Glutamatergic neuron (in vitro differentiated cells): Measurements from ENCODE around the gene ISLR. TPM values are rescaled to one million over a fixed set of nuclear protein-coding genes. Genes with fewer than 3 reads are reported as not detected.
A peak's percentile ranks its signal among the peaks of the same experiment; 100 is the strongest.

ENCODE experiments used
- DNase-seq: peaks from one replicate; pipeline ENCODE4 v3.0.0; 2022
- H3K27ac Mint-ChIP-seq: one replicate; pipeline ENCODE4 v1.8.0; 2020; ENCODE audit warnings: mild to moderate bottlenecking, mixed read lengths, inconsistent platforms; ENCODE audit not compliant: unreplicated experiment
- H3K27me3 Mint-ChIP-seq: one replicate; pipeline ENCODE4 v1.8.0; 2020; ENCODE audit warnings: mild to moderate bottlenecking, moderate library complexity, mixed read lengths, inconsistent platforms; ENCODE audit not compliant: unreplicated experiment
- H3K36me3 Mint-ChIP-seq: one replicate; pipeline ENCODE4 v1.8.0; 2020; ENCODE audit warnings: mild to moderate bottlenecking, mixed read lengths, inconsistent platforms; ENCODE audit not compliant: unreplicated experiment
- H3K4me1 Mint-ChIP-seq: one replicate; pipeline ENCODE4 v1.8.0; 2020; ENCODE audit warnings: mild to moderate bottlenecking, low read depth, mixed read lengths, inconsistent platforms; ENCODE audit not compliant: unreplicated experiment
- H3K4me3 Mint-ChIP-seq: one replicate; pipeline ENCODE4 v1.8.0; 2020; ENCODE audit warnings: mild to moderate bottlenecking, mixed read lengths, inconsistent platforms; ENCODE audit not compliant: unreplicated experiment
- H3K9me3 Mint-ChIP-seq: one replicate; pipeline ENCODE4 v1.8.0; 2020; ENCODE audit warnings: mild to moderate bottlenecking, moderate library complexity, mixed read lengths, inconsistent platforms; ENCODE audit not compliant: unreplicated experiment
- CTCF ChIP-seq: fragments of 200-600 bp; sonication (generic); IDR thresholded peaks from one replicate; pipeline ENCODE4 v1.5.0; 2021; ENCODE audit not compliant: partially characterized antibody, unreplicated experiment
- total RNA-seq: library from RNA; stranded (reverse); fragmentation: NEBNext Ultra II Directional; extraction: Animal tissue kit (Norgen Biotek cat#: 25700); gene quantifications from one replicate; pipeline ENCODE4 v1.2.1, GENCODE V29; 2021; ENCODE audit not compliant: unreplicated experiment

The ISLR gene
- total RNA-seq, 1 donor from 2014 or later = 1.2 TPM

- no peak overlapping the region for H3K27ac Mint-ChIP-seq
- peaks cover 9% of the 10 kb centered on the region for H3K4me1 Mint-ChIP-seq
- H3K36me3 Mint-ChIP-seq = peaks cover 4% of the 10 kb centered on the region
- no peak for TF ChIP-seq CTCF
- H3K4me3 Mint-ChIP-seq = peak overlapping the region; percentile 79
- peak; percentile 40 for DNase-seq
- peaks cover 35% of the 10 kb centered on the region for H3K27me3 Mint-ChIP-seq
- peaks cover 12% of the 10 kb centered on the region for H3K9me3 Mint-ChIP-seq
Measured at GRCh38 chr15:74127954-74128784, 45.3 kb upstream of the ISLR start.

GRCh38 chr15:74128785-74129585 is 44.5 kb upstream of the ISLR start:
- H3K9me3 Mint-ChIP-seq = peaks cover 12% of the 10 kb centered on the region
- peak; percentile 48 for DNase-seq
- peaks cover 37% of the 10 kb centered on the region for H3K27me3 Mint-ChIP-seq
- H3K27ac Mint-ChIP-seq = peak overlapping the region; percentile 15
- TF ChIP-seq CTCF = no peak
- H3K4me3 Mint-ChIP-seq = peak overlapping the region; percentile 79
- peaks cover 9% of the 10 kb centered on the region for H3K4me1 Mint-ChIP-seq
- peaks cover 4% of the 10 kb centered on the region for H3K36me3 Mint-ChIP-seq

- peaks cover 12% of the 10 kb centered on the region for H3K9me3 Mint-ChIP-seq
- H3K27ac Mint-ChIP-seq = peak overlapping the region; percentile 15
- DNase-seq = peak; percentile 38
- peaks cover 4% of the 10 kb centered on the region for H3K36me3 Mint-ChIP-seq
- H3K4me1 Mint-ChIP-seq = peaks cover 9% of the 10 kb centered on the region
- TF ChIP-seq CTCF = no peak
- peaks cover 40% of the 10 kb centered on the region for H3K27me3 Mint-ChIP-seq
- peak overlapping the region; percentile 79 for H3K4me3 Mint-ChIP-seq
Measured at GRCh38 chr15:74129586-74130154, 43.8 kb upstream of the ISLR start.

GRCh38 chr15:74130155-74130848 is 43.2 kb upstream of the ISLR start, which contains the start of gene ISLR2:
TSS of gene ISLR2 (plus strand) at chr15:74130586. CDS start at chr15:74132755, 2,169 bp downstream.
- TF ChIP-seq CTCF = no peak
- H3K27ac Mint-ChIP-seq = peak within 1 kb of the TSS; percentile 38

More at GRCh38 chr15:74130155-74130848, 43.2 kb upstream of the ISLR start, which contains the start of gene ISLR2:
- H3K27me3 Mint-ChIP-seq = peaks cover 44% of the 10 kb centered on the region
- DNase-seq = peak; percentile 60
- peak within 1 kb of the TSS; percentile 81 for H3K4me3 Mint-ChIP-seq
- H3K36me3 Mint-ChIP-seq = peaks cover 4% of the 10 kb centered on the region
- peaks cover 16% of the 10 kb centered on the region for H3K9me3 Mint-ChIP-seq
- H3K4me1 Mint-ChIP-seq = peaks cover 12% of the 10 kb centered on the region
